Measurements from ENCODE around the gene PTPRJ. TPM values are rescaled to one million over a fixed set of nuclear protein-coding genes. Genes with fewer than 3 reads are reported as not detected.

PTPRJ gene
- polyA plus RNA-seq, 1 donor (not counting 4 experiments of a cell fraction or from before 2014, with no cell fraction given), result 0.84 TPM

GRCh38 chr11:48062649-48063048, 82.3 kb downstream of the PTPRJ start:
- no peak overlapping the region for H2AFZ ChIP-seq (ENCODE audit: control insufficient read depth, low read length)
- H3K9me1 ChIP-seq (ENCODE audit: control insufficient read depth, extremely low read depth, insufficient read depth, low read length), result no peaks in the 10 kb centered on the region
- no peak overlapping the region for H3K9ac ChIP-seq (ENCODE audit: control insufficient read depth, extremely low read depth, insufficient read depth, low read length)
- no peak overlapping the region for H3K4me3 ChIP-seq (ENCODE audit: control insufficient read depth in 2 of 3, extremely low read depth in 1 of 3, insufficient read depth in 2 of 3, low read depth in 1 of 3, low read length in 3 of 3)
- H3K36me3 ChIP-seq (ENCODE audit: control insufficient read depth in 2 of 2, extremely low read depth in 1 of 2, insufficient read depth in 2 of 2, low read length in 2 of 2), result no peaks in the 10 kb centered on the region
- FAIRE-seq (no peak), DNase-seq (ENCODE audit: low read depth, low spot score) (no peak)
- H3K4me2 ChIP-seq (ENCODE audit: control insufficient read depth, extremely low read depth, insufficient read depth, low read depth, low read length), result no peak overlapping the region
- H3K9me3 ChIP-seq (ENCODE audit: control insufficient read depth, low read depth, low read length), result no peaks in the 10 kb centered on the region
- peaks cover 5% of the 10 kb centered on the region for H3K4me1 ChIP-seq (ENCODE audit: control insufficient read depth, extremely low read depth, insufficient read depth, low read length)
- H4K20me1 ChIP-seq (ENCODE audit: control insufficient read depth, extremely low read depth, insufficient read depth, low read length), result no peaks in the 10 kb centered on the region
- dilution Hi-C loops (cut with MboI; ENCODE audit: extremely low pct_ligation_motif_present, low sequenced_read_pairs), result no loop called here
- TF ChIP-seq CTCF (optimal IDR thresholded peaks at IDR 0.05 in 1 of 3, IDR thresholded peaks at IDR 0.05 in 1 of 3, conservative IDR thresholded peaks at IDR 0.05 in 1 of 3; ENCODE audit: extremely low read depth in 1 of 3, insufficient read depth in 2 of 3, low read length in 3 of 3) (no peak), EZH2 (IDR thresholded peaks at IDR 0.05; ENCODE audit: low read length) (no peak)
- H3K79me2 ChIP-seq (ENCODE audit: control insufficient read depth, insufficient read depth, low read length), result no peaks in the 10 kb centered on the region
- H3K27ac ChIP-seq (ENCODE audit: control insufficient read depth, insufficient read depth, low read length), result no peak overlapping the region
- no peaks in the 10 kb centered on the region for H3K27me3 ChIP-seq (ENCODE audit: control insufficient read depth, extremely low read depth, insufficient read depth, low read length)

- Histone ChIP-seq H3K27ac (ENCODE audit: control insufficient read depth, insufficient read depth, low read length) (no peak overlapping the region), H3K4me2 (ENCODE audit: control insufficient read depth, extremely low read depth, insufficient read depth, low read depth, low read length) (no peak overlapping the region), H3K9me3 (ENCODE audit: control insufficient read depth, low read depth, low read length) (no peaks in the 10 kb centered on the region), H3K79me2 (ENCODE audit: control insufficient read depth, insufficient read depth, low read length) (no peaks in the 10 kb centered on the region), H3K4me1 (ENCODE audit: control insufficient read depth, extremely low read depth, insufficient read depth, low read length) (peaks cover 5% of the 10 kb centered on the region), H3K9me1 (ENCODE audit: control insufficient read depth, extremely low read depth, insufficient read depth, low read length) (no peaks in the 10 kb centered on the region), H4K20me1 (ENCODE audit: control insufficient read depth, extremely low read depth, insufficient read depth, low read length) (no peaks in the 10 kb centered on the region), H3K36me3 (ENCODE audit: control insufficient read depth in 2 of 2, extremely low read depth in 1 of 2, insufficient read depth in 2 of 2, low read length in 2 of 2) (no peaks in the 10 kb centered on the region), H2AFZ (ENCODE audit: control insufficient read depth, low read length) (no peak overlapping the region), H3K27me3 (ENCODE audit: control insufficient read depth, extremely low read depth, insufficient read depth, low read length) (no peaks in the 10 kb centered on the region), H3K4me3 (ENCODE audit: control insufficient read depth in 2 of 3, extremely low read depth in 1 of 3, insufficient read depth in 2 of 3, low read depth in 1 of 3, low read length in 3 of 3) (no peak overlapping the region), H3K9ac (ENCODE audit: control insufficient read depth, extremely low read depth, insufficient read depth, low read length) (no peak overlapping the region)
- FAIRE-seq (no peak), DNase-seq (ENCODE audit: low read depth, low spot score) (no peak)
- TF ChIP-seq EZH2 (IDR thresholded peaks at IDR 0.05; ENCODE audit: low read length) (no peak), CTCF (optimal IDR thresholded peaks at IDR 0.05 in 1 of 3, IDR thresholded peaks at IDR 0.05 in 1 of 3, conservative IDR thresholded peaks at IDR 0.05 in 1 of 3; ENCODE audit: extremely low read depth in 1 of 3, insufficient read depth in 2 of 3, low read length in 3 of 3) (no peak)
- dilution Hi-C loops (cut with MboI; ENCODE audit: extremely low pct_ligation_motif_present, low sequenced_read_pairs), result no loop called here
Measured at GRCh38 chr11:48063424-48063978, 83.1 kb downstream of the PTPRJ start.
